Stimulated activated CD4-positive, alpha-beta T cell treated with anti-CD3 and anti-CD28 coated beads, Interleukin-2, amount 100 ng/mL, for 48 hours (primary cell): ENCODE results near the gene TNNI3.

Experiments
- DNase-seq, 2 donors: peaks; one replicate each; pipeline ENCODE4 v3.0.0-alpha.2; 2020

Gene TNNI3

DNA sequence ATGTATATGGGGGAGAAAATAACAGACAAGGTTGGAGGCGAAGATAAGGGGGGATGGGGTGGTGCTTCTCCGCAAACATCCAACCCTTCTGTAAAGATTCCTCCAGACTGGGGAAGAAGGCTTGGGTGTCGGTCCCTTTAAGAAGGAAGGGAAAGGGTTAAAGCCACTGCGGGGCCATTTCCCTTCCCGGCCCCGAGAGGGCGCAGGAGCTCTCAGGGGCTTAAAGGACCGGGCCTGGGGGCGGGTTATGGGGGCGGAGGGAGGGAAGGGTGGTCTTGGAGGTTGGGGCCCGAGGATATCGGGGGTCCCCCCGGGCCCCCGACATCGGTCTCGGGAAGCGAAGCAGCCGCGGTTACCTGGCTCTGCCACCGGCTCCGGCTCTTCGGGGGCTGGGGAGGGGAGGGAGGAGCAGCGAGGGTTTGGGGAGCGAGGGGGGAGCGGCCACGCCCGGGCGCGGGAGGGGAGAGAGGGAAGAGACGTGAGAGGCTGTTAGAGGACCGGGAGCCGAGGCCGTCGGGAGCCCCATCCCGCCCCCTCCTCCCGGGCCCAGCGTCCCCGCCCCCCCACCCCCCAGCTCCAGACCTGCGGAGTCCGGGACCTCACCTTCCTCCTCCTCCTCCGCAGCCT is 11.3 kb downstream of the TNNI3 start:
- DNase-seq: no peak

GRCh38 chr19:55145232-55145631 is 12.3 kb downstream of the TNNI3 start:
- DNase-seq: no peak

GRCh38 chr19:55141696-55142095 is 15.8 kb downstream of the TNNI3 start:
- no peak for DNase-seq

GRCh38 chr19:55137915-55138314 is 19.6 kb downstream of the TNNI3 start:
- DNase-seq: no peak

DNA sequence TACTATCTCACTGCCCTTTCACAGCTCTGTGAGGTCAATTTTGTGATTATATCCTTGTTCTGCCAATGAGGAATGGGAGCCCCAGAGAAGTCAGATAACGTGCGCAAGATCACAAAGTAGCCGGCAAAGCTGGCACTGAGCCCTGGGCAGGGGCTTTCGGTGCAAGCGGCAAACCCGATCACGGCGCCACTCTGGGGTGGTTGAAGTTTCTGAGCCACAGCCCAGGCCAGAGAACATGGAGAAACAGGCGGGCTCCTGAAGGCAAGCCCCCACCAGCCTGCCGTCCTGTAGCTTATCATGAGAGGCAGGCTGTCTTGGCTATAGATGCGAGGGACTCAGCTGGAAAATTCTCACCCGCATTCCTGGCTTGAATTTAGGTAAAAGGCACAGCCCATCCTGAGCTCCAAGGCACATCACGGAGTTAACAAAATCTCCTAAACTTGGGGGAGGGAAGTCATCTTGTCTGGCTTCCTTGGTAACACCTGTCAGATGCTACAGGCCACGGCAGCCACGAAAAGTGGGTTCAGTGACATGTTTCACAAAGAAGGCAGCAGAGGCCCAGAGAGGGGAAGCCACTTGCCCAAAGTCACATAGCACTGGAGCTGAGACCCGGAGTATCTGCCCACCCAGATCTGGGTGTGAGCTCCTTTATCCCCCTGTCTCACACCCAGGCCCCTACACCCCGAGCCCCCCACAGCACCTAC is 21.0 kb downstream of the TNNI3 start:
- no peak for DNase-seq

DNA sequence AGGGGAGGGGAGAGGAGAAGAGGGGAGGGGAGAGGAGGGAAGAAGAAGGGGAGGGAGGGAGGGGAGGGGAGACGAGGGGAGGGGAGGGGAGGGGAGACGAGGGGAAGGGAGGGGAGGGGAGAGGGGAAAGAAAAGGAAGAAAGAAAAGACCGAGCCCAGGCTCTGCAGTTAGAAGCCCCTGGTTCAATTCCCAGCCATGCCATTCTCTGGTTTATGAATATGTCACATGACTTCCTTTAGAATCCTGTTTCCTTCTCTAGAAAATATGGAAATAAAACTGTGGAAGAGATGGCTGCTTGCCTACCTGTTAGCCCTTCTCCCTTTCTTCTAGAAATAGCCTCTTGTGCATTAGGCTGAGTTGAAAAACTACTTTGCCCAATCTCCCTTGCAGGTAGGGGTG is 22.8 kb downstream of the TNNI3 start:
- no peak for DNase-seq

DNA sequence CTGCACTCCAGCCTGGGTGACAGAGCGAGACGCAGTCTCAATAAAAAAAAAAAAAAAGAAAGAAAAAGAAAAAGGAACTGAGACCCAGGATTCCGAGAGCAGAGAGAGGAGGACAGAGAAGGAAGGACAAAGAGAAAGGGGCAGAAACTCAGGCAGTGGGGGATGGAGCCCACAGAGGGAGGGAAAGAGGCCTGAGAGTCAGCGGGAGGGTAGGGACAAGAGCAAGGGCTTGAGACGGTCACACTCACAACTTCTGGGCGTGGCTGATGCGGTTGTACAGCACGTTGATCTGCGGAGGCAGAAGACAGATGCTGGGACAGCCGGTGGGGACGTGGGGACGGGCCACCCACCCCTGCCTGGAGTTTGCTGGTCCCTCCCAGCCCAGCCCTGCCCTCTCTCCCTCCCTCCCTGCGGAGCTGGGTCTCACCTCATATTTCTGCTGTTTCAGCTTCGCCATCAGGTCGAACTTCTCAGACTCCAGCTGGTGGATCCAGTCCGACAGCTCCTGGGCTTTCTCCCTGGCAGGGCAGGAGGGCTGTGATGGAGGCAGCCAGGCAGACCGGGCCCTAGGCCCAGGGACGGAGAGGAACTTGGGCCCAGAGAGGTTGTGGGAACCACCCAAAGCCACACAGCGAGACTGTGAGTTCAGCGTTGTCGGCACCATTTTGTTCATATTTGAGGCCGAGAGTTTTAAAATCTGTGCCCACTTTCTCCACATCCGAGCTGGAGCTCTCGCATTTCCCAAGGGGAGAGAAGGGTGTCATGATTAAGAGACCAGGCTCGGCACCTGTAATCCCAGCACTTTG is 23.7 kb downstream of the TNNI3 start:
- DNase-seq: no peak

GRCh38 chr19:55132453-55133129 is 24.9 kb downstream of the TNNI3 start:
- no peak for DNase-seq

DNA sequence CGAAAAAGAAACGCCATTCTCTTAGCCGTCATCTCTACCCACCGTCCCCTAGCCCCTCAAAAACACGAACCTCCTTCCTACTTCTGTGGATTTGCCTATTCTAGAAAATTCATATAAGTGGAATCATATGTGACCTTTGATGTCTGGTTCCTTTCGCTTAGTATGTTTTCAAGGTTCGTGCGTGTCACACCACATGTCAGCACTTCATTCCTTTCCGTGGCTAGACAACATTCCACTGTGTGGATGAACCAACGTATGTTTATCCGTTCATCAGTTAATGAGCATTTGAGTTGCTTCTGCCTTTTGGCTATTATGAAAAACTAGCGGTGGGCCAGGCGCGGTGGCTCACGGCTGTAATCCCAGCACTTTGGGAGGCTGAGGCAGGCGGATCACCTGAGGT is 26.1 kb downstream of the TNNI3 start:
- DNase-seq: no peak

DNA sequence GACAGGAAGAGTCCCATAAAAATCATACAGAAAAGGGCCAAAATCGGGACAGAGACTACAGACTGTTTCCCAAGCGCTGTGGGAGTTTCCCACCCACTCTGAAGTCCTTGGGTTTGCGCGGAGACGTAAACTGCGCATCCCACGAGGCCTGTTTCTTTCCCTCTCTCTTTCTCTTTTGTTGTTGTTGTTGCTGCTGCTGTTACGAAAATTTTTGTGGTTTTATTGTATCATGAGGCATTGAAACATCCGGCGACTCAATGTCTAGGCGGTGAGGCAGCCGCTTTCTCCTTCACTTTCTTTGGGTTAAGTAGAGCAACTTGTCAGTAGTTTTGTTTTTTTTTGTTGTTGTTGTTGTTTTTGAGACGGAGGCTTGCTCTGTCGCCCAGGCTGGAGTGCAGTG is 38.5 kb downstream of the TNNI3 start:
- DNase-seq: no peak

- DNase-seq: peak in 1 of 2 donors; percentile 32
These were observed 39.0 kb downstream of the TNNI3 start for GRCh38 chr19:55118401-55118991.

DNA sequence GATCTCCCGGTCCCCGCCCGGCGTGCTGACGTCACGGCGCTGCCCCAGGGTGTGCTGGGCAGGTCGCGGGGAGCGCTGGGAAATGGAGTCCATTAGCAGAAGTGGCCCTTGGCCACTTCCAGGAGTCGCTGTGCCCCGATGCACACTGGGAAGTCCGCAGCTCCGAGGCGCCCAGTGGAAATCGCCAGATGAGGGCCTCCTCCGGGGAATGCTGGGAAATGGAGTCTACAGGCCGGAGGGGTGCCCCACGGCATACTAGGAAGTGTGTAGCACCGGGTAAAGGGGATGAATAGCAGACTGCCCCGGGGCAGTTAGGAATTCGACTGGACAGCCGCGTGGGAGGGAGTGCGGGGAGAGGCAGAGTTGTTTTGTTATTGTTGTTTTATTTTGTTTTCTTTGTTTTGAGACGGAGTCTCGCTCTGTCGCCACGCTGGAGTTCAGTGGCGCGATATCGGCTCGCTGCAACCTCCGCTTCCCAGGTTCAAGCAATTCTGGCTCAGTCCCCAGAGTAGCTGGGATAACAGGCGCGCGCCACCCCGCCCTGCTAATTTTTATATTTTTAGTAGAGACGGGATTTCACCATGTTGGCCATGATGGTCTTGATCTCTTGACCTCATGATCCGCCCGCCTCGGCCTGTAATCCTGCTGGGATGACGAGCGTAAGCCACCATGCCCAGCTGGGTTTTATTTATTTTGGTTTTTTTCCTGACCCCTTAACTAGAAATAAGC is 39.7 kb downstream of the TNNI3 start:
- peak; percentile 95 to 96 for DNase-seq

GRCh38 chr19:55116859-55117662 is 40.5 kb downstream of the TNNI3 start, which contains the start of gene PPP1R12C:
TSS of gene PPP1R12C (minus strand) at chr19:55117637. CDS start at chr19:55117543, 94 bp downstream.
- no peak for DNase-seq

DNA sequence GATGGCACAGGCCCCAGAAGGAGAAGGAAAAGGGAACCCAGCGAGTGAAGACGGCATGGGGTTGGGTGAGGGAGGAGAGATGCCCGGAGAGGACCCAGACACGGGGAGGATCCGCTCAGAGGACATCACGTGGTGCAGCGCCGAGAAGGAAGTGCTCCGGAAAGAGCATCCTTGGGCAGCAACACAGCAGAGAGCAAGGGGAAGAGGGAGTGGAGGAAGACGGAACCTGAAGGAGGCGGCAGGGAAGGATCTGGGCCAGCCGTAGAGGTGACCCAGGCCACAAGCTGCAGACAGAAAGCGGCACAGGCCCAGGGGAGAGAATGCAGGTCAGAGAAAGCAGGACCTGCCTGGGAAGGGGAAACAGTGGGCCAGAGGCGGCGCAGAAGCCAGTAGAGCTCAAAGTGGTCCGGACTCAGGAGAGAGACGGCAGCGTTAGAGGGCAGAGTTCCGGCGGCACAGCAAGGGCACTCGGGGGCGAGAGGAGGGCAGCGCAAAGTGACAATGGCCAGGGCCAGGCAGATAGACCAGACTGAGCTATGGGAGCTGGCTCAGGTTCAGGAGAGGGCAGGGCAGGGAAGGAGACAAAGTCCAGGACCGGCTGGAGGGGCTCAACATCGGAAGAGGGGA is 41.2 kb downstream of the TNNI3 start:
- DNase-seq: peak; percentile 34 to 48

- DNase-seq: no peak
These were observed 42.0 kb downstream of the TNNI3 start for GRCh38 chr19:55115446-55116065.

- DNase-seq: no peak
These were observed 42.9 kb downstream of the TNNI3 start for GRCh38 chr19:55114566-55115145.

DNA sequence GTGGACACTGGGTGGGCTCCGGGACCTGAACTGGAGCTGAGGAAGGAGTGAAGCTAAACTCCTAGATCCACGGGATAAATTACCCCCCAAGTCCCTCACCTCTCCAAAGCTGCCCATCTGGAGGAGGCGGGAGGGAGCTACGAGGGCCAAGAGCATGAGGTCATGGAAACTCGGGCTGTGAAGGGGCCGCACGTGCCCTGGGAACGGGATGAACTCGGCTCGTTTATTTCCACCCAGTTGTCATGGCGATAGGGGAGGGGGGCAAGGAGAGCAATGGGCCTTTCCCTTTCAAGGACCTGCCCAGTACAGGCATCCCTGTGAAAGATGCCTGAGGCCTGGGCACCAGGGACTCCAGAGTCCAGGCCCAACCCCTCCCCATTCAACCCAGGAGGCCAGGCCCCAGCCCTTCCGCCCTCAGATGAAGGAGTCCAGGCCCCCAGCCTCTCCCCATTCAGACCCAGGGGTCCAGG is 43.9 kb downstream of the TNNI3 start:
- no peak for DNase-seq

DNA sequence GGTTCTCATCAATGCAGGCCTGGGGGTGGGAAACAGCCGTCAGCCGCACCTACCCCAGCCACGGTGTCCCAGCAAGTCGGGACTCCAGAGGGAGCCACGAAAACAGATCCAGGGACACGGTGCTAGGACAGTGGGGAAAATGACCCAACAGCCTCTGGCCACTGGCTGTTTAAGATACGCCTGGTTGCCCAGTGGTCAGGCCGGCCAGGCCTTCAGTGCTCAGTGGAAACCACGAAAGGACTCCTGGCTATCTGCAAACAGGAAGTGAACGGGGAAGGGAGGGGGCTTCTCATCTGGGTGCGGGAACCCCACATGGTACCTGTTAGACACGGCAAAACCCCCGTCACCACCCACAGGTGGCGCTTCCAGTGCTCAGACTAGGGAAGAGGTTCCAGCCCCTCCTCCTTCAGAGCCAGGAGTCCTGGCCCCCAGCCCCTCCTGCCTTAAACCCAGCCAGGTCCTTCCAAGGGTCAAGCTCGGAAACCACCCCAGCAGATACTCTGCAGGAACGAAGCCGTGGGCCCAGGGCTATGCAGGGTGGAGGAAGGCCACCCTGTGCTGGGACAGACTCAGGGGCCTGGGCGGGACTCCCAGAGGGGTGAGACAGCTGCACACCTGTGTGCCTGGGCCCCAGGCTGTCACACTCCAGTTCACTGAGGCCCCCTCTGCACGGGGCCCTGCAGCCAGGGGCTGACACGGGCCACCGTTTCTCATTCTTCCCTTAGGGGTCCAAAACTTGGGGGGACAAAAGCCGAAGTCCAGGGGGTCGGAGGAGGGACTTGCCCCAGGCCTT is 44.6 kb downstream of the TNNI3 start:
- no peak for DNase-seq

GRCh38 chr19:55112246-55112776 is 45.2 kb downstream of the TNNI3 start:
- DNase-seq: no peak
